ENCODE results near the gene E2F8.

DNA sequence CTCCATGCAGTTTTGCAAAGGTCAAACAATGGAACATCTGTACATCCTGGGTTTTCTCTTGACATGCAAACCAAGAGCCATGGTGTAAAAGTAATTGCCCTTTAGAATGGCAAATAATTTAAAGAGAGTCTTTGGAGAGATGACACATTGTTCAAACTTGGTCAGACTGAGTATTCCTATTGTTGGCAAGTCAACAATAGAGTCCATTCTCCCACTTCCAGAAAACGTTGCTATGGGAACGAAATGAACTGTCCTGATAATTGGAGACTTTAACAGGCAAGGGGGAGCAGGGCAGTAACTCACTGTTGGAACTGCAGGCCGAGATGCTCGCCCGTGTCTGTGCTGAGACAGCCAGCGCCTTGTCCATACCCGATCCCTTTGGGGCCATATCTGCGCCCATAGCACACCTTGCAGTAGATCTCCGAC is 52.9 kb downstream of the E2F8 start:
- TF ChIP-seq POLR2A (IDR thresholded peaks at IDR 0.05): no peak
- TF ChIP-seq, protein P1, sequence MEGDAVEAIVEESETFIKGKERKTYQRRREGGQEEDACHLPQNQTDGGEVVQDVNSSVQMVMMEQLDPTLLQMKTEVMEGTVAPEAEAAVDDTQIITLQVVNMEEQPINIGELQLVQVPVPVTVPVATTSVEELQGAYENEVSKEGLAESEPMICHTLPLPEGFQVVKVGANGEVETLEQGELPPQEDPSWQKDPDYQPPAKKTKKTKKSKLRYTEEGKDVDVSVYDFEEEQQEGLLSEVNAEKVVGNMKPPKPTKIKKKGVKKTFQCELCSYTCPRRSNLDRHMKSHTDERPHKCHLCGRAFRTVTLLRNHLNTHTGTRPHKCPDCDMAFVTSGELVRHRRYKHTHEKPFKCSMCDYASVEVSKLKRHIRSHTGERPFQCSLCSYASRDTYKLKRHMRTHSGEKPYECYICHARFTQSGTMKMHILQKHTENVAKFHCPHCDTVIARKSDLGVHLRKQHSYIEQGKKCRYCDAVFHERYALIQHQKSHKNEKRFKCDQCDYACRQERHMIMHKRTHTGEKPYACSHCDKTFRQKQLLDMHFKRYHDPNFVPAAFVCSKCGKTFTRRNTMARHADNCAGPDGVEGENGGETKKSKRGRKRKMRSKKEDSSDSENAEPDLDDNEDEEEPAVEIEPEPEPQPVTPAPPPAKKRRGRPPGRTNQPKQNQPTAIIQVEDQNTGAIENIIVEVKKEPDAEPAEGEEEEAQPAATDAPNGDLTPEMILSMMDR (IDR thresholded peaks at IDR 0.05): no peak
- no peak for TF ChIP-seq POLR2AphosphoS5 (IDR thresholded peaks at IDR 0.05)
- no peak for TF ChIP-seq EP300 (IDR thresholded peaks at IDR 0.05)
